ENCODE results near the gene TNNI3.
"Not testable (repeated sequence)": the region's sequence is repeated elsewhere in the genome, so short reads cannot be mapped to it uniquely, and the experiment has no call there.

TNNI3 gene

GRCh38 chr19:55160128-55160985 is 2.8 kb upstream of the TNNI3 start:
- TF ChIP-seq CTCF (IDR thresholded peaks at IDR 0.05; ENCODE audit: insufficient read depth, low read length, missing control alignments): peak; percentile 96
- ChIA-PET CTCF (interaction anchor here (0.6 to 3.8 kb wide), 32 partner anchors 8 to 681 kb away, joined by 3 to 32 read pairs (median 4); partner anchors contain the start of genes IL11 and TNNT1), POLR2A (interaction anchor here (0.6 to 1.2 kb wide), 2 partner anchors 56 to 196 kb away, joined by 3 read pairs; no protein-coding TSS in a partner anchor)
- DNase-seq (ENCODE audit: low read depth, low spot score): no peak
- no peak overlapping the region for H3K4me3 ChIP-seq (ENCODE audit: low read depth, low read length)

- H3K4me3 ChIP-seq (ENCODE audit: low read depth, low read length): no peak overlapping the region
- CTCF ChIA-PET: interaction anchor here (0.7 to 3.8 kb wide), 20 partner anchors 8 to 686 kb away, joined by 3 to 32 read pairs (median 4); partner anchors contain the start of genes CDC42EP5 and IL11
- no peak for DNase-seq (ENCODE audit: low read depth, low spot score)
- no peak for TF ChIP-seq CTCF (IDR thresholded peaks at IDR 0.05; ENCODE audit: insufficient read depth, low read length, missing control alignments)
- POLR2A ChIA-PET: interaction anchor here (0.9 kb wide), 1 partner anchor 248 kb away, joined by 4 read pairs; the partner anchor contains the start of gene UBE2S
These were observed 1.6 kb upstream of the TNNI3 start for GRCh38 chr19:55158848-55159749.

GRCh38 chr19:55158423-55158822 is 891 bp upstream of the TNNI3 start:
- no peak for DNase-seq (ENCODE audit: low read depth, low spot score)
- ChIA-PET CTCF (interaction anchor here (1.0 to 3.8 kb wide), 5 partner anchors 12 to 259 kb away, joined by 3 to 32 read pairs (median 14); no protein-coding TSS in a partner anchor), POLR2A (no interaction called here)
- no peak for TF ChIP-seq CTCF (IDR thresholded peaks at IDR 0.05; ENCODE audit: insufficient read depth, low read length, missing control alignments)
- H3K4me3 ChIP-seq (ENCODE audit: low read depth, low read length): no peak overlapping the region

- ChIA-PET POLR2A (no interaction called here), CTCF (interaction anchor here (0.9 to 1.3 kb wide), 3 partner anchors 9 to 15 kb away, joined by 3 to 6 read pairs (median 4); no protein-coding TSS in a partner anchor)
- no peak for DNase-seq (ENCODE audit: low read depth, low spot score)
- H3K4me3 ChIP-seq (ENCODE audit: low read depth, low read length): peak overlapping the region; percentile 15; the same call in 1 of the 2 replicates
- TF ChIP-seq CTCF (IDR thresholded peaks at IDR 0.05; ENCODE audit: insufficient read depth, low read length, missing control alignments): no peak
These were observed 1.1 kb downstream of the TNNI3 start for GRCh38 chr19:55156202-55157063.

GRCh38 chr19:55155784-55156183 is 1.7 kb downstream of the TNNI3 start:
- CTCF ChIA-PET: interaction anchor here (0.9 to 1.3 kb wide), 3 partner anchors 9 to 15 kb away, joined by 3 to 6 read pairs (median 4); no protein-coding TSS in a partner anchor
- H3K4me3 ChIP-seq (ENCODE audit: low read depth, low read length): peak overlapping the region; percentile 8; the same call in 1 of the 2 replicates
- DNase-seq (ENCODE audit: low read depth, low spot score); POLR2A ChIA-PET: not testable (repeated sequence)

All from AG04449 (cell line).